ENCODE data around the gene HDDC3. TPM values are rescaled to one million over a fixed set of nuclear protein-coding genes. Genes with fewer than 3 reads are reported as not detected.
A peak's percentile ranks its signal among the peaks of the same experiment; 100 is the strongest.

Gene HDDC3
- total RNA-seq, 1 experiment from 2014 or later: 5.3 TPM

DNA sequence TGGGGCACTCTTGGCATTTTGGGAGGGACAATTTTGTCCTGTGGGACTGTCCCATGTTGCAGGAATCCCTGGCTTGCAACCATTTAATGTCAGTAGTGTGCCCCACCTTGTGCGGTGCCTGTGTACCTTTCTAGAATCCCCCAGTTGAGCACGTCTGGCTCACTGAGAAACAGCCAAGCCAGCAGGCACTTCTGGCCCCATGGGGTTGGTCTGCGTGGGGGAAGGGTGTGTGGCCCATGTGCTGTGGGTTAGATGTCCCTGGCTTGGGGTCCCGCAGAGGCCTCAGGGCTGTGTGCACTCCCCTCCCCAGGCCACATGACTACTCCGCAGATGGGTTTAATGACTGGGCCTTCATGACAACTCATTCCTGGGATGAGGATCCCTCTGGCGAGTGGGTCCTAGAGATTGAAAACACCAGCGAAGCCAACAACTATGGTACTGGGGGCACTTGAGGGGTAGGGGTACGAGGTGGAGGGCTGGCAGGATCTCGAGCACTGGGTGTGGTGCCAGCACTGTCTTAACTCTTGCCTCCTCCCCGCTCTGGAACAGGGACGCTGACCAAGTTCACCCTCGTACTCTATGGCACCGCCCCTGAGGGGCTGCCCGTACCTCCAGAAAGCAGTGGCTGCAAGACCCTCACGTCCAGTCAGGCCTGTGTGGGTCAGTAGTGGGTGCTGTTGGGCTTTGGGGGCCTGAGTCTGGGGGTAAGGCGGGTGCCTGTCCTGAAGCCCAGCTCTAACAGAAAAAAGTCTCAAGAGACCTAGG, 51.8 kb downstream of the HDDC3 start:
- BruUV-seq (replicated peaks): no TSS peak
- POLR2A ChIA-PET: no interaction called here
- ATAC-seq: no peak
- DNase-seq (ENCODE audit: low read depth, low spot score): no peak
- Histone ChIP-seq H3K27me3 (ENCODE audit: control insufficient read depth, insufficient read depth, low read length) (no peaks in the 10 kb centered on the region), H3K4me1 (ENCODE audit: control insufficient read depth, insufficient read depth, low read length) (no peaks in the 10 kb centered on the region), H3K36me3 (ENCODE audit: control insufficient read depth, insufficient read depth, low read length) (peaks cover 3% of the 10 kb centered on the region; the same call in 1 of the 2 replicates), H3K27ac (ENCODE audit: low read length) (no peak overlapping the region), H3K4me3 (ENCODE audit: low read depth in 2 of 2, low read length in 2 of 2) (no peak overlapping the region), H3K9me3 (ENCODE audit: control insufficient read depth, insufficient read depth, low read depth, low read length) (no peaks in the 10 kb centered on the region)
- intact Hi-C loops (cut with micrococcal nuclease; ENCODE audit: unreplicated experiment) (no loop called here), in situ Hi-C loops (cut with HindIII; ENCODE audit: low pct_unique_long_range_greater_than_20kb, low sequenced_read_pairs) (no loop called here)
- CTCF ChIA-PET: no interaction called here
- TF ChIP-seq TCF7L2 (IDR thresholded peaks at IDR 0.05; ENCODE audit: low read depth, low read length) (0 out of 2 replicates have a peak, but pooled peaks have one; percentile 10), SIN3A (IDR thresholded peaks at IDR 0.05; ENCODE audit: borderline replicate concordance, insufficient read depth, low read depth, low read length) (no peak)

Other genes with a start within 250 kb of the HDDC3 start
- 23.9 TPM for gene BLM, start 215.2 kb downstream of the HDDC3 start, total RNA-seq (2021; ENCODE audit: unreplicated experiment)
- gene FURIN, start 64.0 kb downstream of the HDDC3 start, total RNA-seq (2021; ENCODE audit: unreplicated experiment): 62.0 TPM
- gene FES, start 48.0 kb downstream of the HDDC3 start, total RNA-seq (2021; ENCODE audit: unreplicated experiment): 0.64 TPM
- 77.2 TPM for gene MAN2A2, start 29.2 kb downstream of the HDDC3 start, total RNA-seq (2021; ENCODE audit: unreplicated experiment)
- gene UNC45A, start 2.7 kb upstream of the HDDC3 start, total RNA-seq (2021; ENCODE audit: unreplicated experiment): 84.4 TPM
- 23.6 TPM for gene RCCD1, start 22.3 kb upstream of the HDDC3 start, total RNA-seq (2021; ENCODE audit: unreplicated experiment)
- gene PRC1, start 62.0 kb upstream of the HDDC3 start, total RNA-seq (2021; ENCODE audit: unreplicated experiment): 228 TPM
- 16.3 TPM for gene VPS33B, start 90.0 kb upstream of the HDDC3 start, total RNA-seq (2021; ENCODE audit: unreplicated experiment)
- gene SV2B, start 167.7 kb upstream of the HDDC3 start, total RNA-seq (2021; ENCODE audit: unreplicated experiment): not detected